Fibroblast of pulmonary artery (primary cell): ENCODE measurements around the gene ANKS4B.

Experiments
- DNase-seq: peaks from one replicate; pipeline ENCODE4 v3.0.0-alpha.2; 2010; ENCODE audit warnings: low read depth
- H3K4me3 ChIP-seq: replicated peaks from 2 replicates; pipeline ENCODE4 v1.5.1; 2011; ENCODE audit warnings: low read depth, mild to moderate bottlenecking, control low read depth, low read length, moderate library complexity
- CTCF ChIP-seq: IDR thresholded peaks from 2 replicates; pipeline ENCODE4 v1.5.1; 2011; ENCODE audit warnings: mild to moderate bottlenecking, control low read depth, low read length, inconsistent platforms; ENCODE audit errors: missing control alignments

ANKS4B gene

GRCh38 chr16:21260870-21261791 lies 27.6 kb downstream of the ANKS4B start:
- TF ChIP-seq CTCF = no peak
- H3K4me3 ChIP-seq = no peak overlapping the region
- DNase-seq = peak; percentile 57

- TF ChIP-seq CTCF = no peak
- H3K4me3 ChIP-seq = no peak overlapping the region
- no peak for DNase-seq
Measured at GRCh38 chr16:21262779-21263639, 29.5 kb downstream of the ANKS4B start.

GRCh38 chr16:21263640-21264570 lies 30.4 kb downstream of the ANKS4B start:
- no peak for TF ChIP-seq CTCF
- no peak for DNase-seq
- no peak overlapping the region for H3K4me3 ChIP-seq

GRCh38 chr16:21264571-21265036 lies 31.1 kb downstream of the ANKS4B start:
- TF ChIP-seq CTCF = no peak

GRCh38 chr16:21265104-21265837 lies 31.8 kb downstream of the ANKS4B start:
- no peak for DNase-seq
- no peak overlapping the region for H3K4me3 ChIP-seq
- no peak for TF ChIP-seq CTCF

More at GRCh38 chr16:21264571-21265036, 31.1 kb downstream of the ANKS4B start:
- H3K4me3 ChIP-seq = no peak overlapping the region
- no peak for DNase-seq
